K562 (cell line): ENCODE results near the gene PPDPF. TPM values are rescaled to one million over a fixed set of nuclear protein-coding genes. Genes with fewer than 3 reads are reported as not detected.

Source experiments
- ATAC-seq: fragments of 200-7000 bp; cut with Tn5 transposase; 3 replicates; pipeline ENCODE4 v1.9.1; 2020; ENCODE audit warnings: moderate library complexity
- BruUV-seq: library from RNA; stranded (reverse); fragments of 400-500 nt; replicated peaks from 2 replicates; lab custom pipeline; 2021; lab: Mats Ljungman, UMichigan
- CTCF ChIA-PET: fragments of 300-600 bp; formaldehyde crosslinking; extraction: SDS; loops from one replicate; lab custom pipeline; 2021; ENCODE audit warnings: low intra/inter-chr PET ratio; lab: Yijun Ruan, JAX
- POLR2A ChIA-PET: fragments of 300-600, 350-650 bp; sonication (Branson Sonifier 250); formaldehyde crosslinking; extraction: SDS; loops from one replicate; lab custom pipeline; 2021; ENCODE audit warnings: antibody characterized with exemption, inconsistent platforms; lab: Yijun Ruan, JAX
- DNase-seq, 4 experiments: peaks; one replicate each; pipeline versions ENCODE4 v3.0.0 to v3.0.0-alpha.2; 2011 to 2018; ENCODE audit warnings: low spot score in 3 of 4, mixed read lengths in 3 of 4; ENCODE audit errors: extremely low read depth in 1 of 4
- FAIRE-seq: peaks from 2 replicates; lab custom pipeline; 2011; peaks lifted over from hg19 to GRCh38; lab: Jason Lieb, UNC
- H2AFZ ChIP-seq: 2 replicates; pipeline ENCODE4 v1.6.0; 2011; ENCODE audit warnings: low read depth, low read length, control low read depth, inconsistent platforms
- H3K27ac ChIP-seq: fragments of 200-600 bp; 3 replicates; pipeline ENCODE4 v1.8.0; 2011; ENCODE audit warnings: low read depth, mild to moderate bottlenecking, control low read depth, inconsistent platforms, low read length, moderate library complexity, mixed read lengths; ENCODE audit errors: extremely low read depth
- H3K27me3 ChIP-seq, 2 experiments: fragments of 300-600 bp in 1 of 2; 2 replicates in 1 of 2; 3 replicates in 1 of 2; pipeline versions ENCODE4 v1.6.0 to v1.8.0; 2011; ENCODE audit warnings: inconsistent platforms in 2 of 2, low read length in 2 of 2, mild to moderate bottlenecking in 1 of 2, mixed read lengths in 1 of 2, moderate library complexity in 1 of 2; ENCODE audit not compliant: control insufficient read depth in 2 of 2, insufficient read depth in 2 of 2
- H3K36me3 ChIP-seq: fragments of 300-600 bp; 3 replicates; pipeline ENCODE4 v1.8.0; 2011; ENCODE audit warnings: mild to moderate bottlenecking, low read length, inconsistent platforms; ENCODE audit not compliant: control insufficient read depth, insufficient read depth
- H3K4me1 ChIP-seq, 2 experiments: fragments of 200-600 bp in 1 of 2; replicated peaks in 1 of 2; 2 replicates in 1 of 2; 3 replicates in 1 of 2; pipeline versions ENCODE4 v1.5.1 to v1.8.0; 2011; ENCODE audit warnings: inconsistent platforms in 2 of 2, low read length in 2 of 2, mild to moderate bottlenecking in 1 of 2, mixed read lengths in 1 of 2, moderate library complexity in 1 of 2; ENCODE audit not compliant: control insufficient read depth in 2 of 2, insufficient read depth in 2 of 2
- H3K4me2 ChIP-seq: 2 replicates; pipeline ENCODE4 v1.6.1; 2011; ENCODE audit warnings: low read length, control low read depth, inconsistent platforms, mixed read lengths; ENCODE audit not compliant: insufficient read depth
- H3K4me3 ChIP-seq: fragments of 200-600 bp; sonication (generic), shearing (Covaris generic); 2 replicates; pipeline ENCODE4 v1.5.1; 2016; ENCODE audit warnings: control low read depth, inconsistent platforms
- H3K79me2 ChIP-seq: fragments of 200-600 bp; 3 replicates; pipeline ENCODE4 v1.8.0; 2011; ENCODE audit warnings: low read length, inconsistent platforms; ENCODE audit not compliant: control insufficient read depth, insufficient read depth
- H3K9ac ChIP-seq, 2 experiments: 2 replicates each; pipeline versions ENCODE4 v1.6.0 to v1.6.1; 2011; ENCODE audit warnings: low read depth in 2 of 2, low read length in 2 of 2, control low read depth in 1 of 2, inconsistent platforms in 1 of 2, mild to moderate bottlenecking in 1 of 2, mixed read lengths in 1 of 2; ENCODE audit not compliant: insufficient read depth in 1 of 2
- H3K9me1 ChIP-seq: one replicate; pipeline ENCODE4 v1.6.0; 2011; ENCODE audit warnings: inconsistent platforms, mild to moderate bottlenecking, low read length, moderate library complexity; ENCODE audit not compliant: control insufficient read depth, insufficient read depth
- H3K9me3 ChIP-seq: replicated peaks from 2 replicates; pipeline ENCODE4 v1.5.1; 2011; ENCODE audit warnings: low read depth, low read length, inconsistent platforms; ENCODE audit not compliant: control insufficient read depth, insufficient read depth
- H4K20me1 ChIP-seq: replicated peaks from 2 replicates; pipeline ENCODE4 v1.6.1; 2011; ENCODE audit warnings: low read length, inconsistent platforms, mixed read lengths; ENCODE audit not compliant: control insufficient read depth, insufficient read depth
- CAMTA2 ChIP-seq: fragments of 250-450 bp; sonication (Bioruptor Pico); conservative IDR thresholded peaks from 2 replicates; pipeline ENCODE4 v1.5.1; 2022
- CREBBP ChIP-seq: IDR thresholded peaks from one replicate; pipeline ENCODE4 v1.6.1; 2012; ENCODE audit warnings: low read depth, mild to moderate bottlenecking, control low read depth, inconsistent platforms, low read length
- DMBX1 ChIP-seq: fragments of 250-450 bp; sonication (Bioruptor Pico); IDR thresholded peaks from 2 replicates; pipeline ENCODE4 v1.8.0; 2022; ENCODE audit warnings: inconsistent platforms, mild to moderate bottlenecking, moderate library complexity, borderline replicate concordance
- NFIC ChIP-seq: fragments of 450-650 bp; IDR thresholded peaks from 2 replicates; pipeline ENCODE4 v1.6.1; 2017; ENCODE audit warnings: mild to moderate bottlenecking, inconsistent platforms
- POLR2G ChIP-seq: fragments of 200-400 bp; formaldehyde crosslinking; IDR thresholded peaks from 2 replicates; pipeline ENCODE4 v1.6.1; 2017; ENCODE audit warnings: low read depth, mild to moderate bottlenecking, antibody characterized with exemption, low read length, moderate library complexity
- TAF1 ChIP-seq: IDR thresholded peaks from 2 replicates; pipeline ENCODE4 v1.6.1; 2011; ENCODE audit warnings: mild to moderate bottlenecking, low read length, moderate library complexity; ENCODE audit not compliant: insufficient read depth, control insufficient read depth, severe bottlenecking; ENCODE audit errors: extremely low read depth
- ZBTB33 ChIP-seq: sonication (generic); formaldehyde crosslinking; IDR thresholded peaks from 2 replicates; pipeline ENCODE4 v1.8.1; 2023; ENCODE audit warnings: mild to moderate bottlenecking, missing genetic modification reagents
- ZNF431 ChIP-seq: sonication (generic); formaldehyde crosslinking; IDR thresholded peaks from 2 replicates; pipeline ENCODE4 v1.8.0; 2022; ENCODE audit warnings: mild to moderate bottlenecking, missing genetic modification reagents
- ZNF436 ChIP-seq: fragments of 250-450, 450-650 bp; sonication (Bioruptor Pico); formaldehyde crosslinking; IDR thresholded peaks from 2 replicates; pipeline ENCODE4 v1.7.0; 2020; ENCODE audit warnings: mild to moderate bottlenecking
- WGBS: fragments of 100-300 bp; shearing (Covaris generic); methylation state at CpG from one replicate; pipeline ENCODE4 v1.1.6; 2016; ENCODE audit warnings: low coverage, mixed read lengths; ENCODE audit not compliant: insufficient coverage; ENCODE audit errors: missing lambda C conversion rate; 5-methylcytosine and 5-hydroxymethylcytosine counted together
- in situ Hi-C: fragments of 300-500 bp; cut with MboI; formaldehyde crosslinking; loops from 4 replicates; pipeline ENCODE4 v1.15.0; 2018; ENCODE audit warnings: inconsistent platforms, mixed read lengths
- intact Hi-C: fragments of 100-400 bp; cut with micrococcal nuclease; formaldehyde crosslinking; loops from 2 replicates; pipeline ENCODE4 v1.14.2; 2022
- polyA plus RNA-seq, 8 experiments: library from polyadenylated mRNA; depleted of rRNA in 4 of 8; stranded (reverse) in 5 of 8; unstranded in 3 of 8; fragments of >200 nt; fragmentation: Nextera tagmentation in 2 of 8; fragmentation: Illumina TruSeq in 1 of 8; extraction: Ambion mirVana in 2 of 8; extraction: Trizol in 1 of 8; gene quantifications; 2 replicates each; pipeline versions ENCODE4 v1.2.1 to v1.2.3, GENCODE V29; 2011 to 2014; ENCODE audit warnings: inconsistent platforms in 1 of 8, missing spikeins in 1 of 8
- total RNA-seq, 7 experiments: library from RNA; depleted of rRNA in 6 of 7; stranded (reverse); fragments of >200 nt in 6 of 7; fragmentation: Illumina TruSeq in 2 of 7; extraction: Trizol in 2 of 7; gene quantifications; 2 replicates each; pipeline versions ENCODE4 v1.2.1 to v1.2.3, GENCODE V29; 2011 to 2021; ENCODE audit warnings: low replicate concordance in 1 of 7

Gene PPDPF
- total and polyA plus RNA-seq, 9 of the 15 experiments (the other 6 are each of a cell fraction or from before 2014, with no cell fraction given): 0.77 to 233 (median 10.5) TPM

GRCh38 chr20:63565021-63565698 is 44.6 kb downstream of the PPDPF start:
- TF ChIP-seq TAF1 (no peak), NFIC (peak; percentile 69), ZNF436 (CRISPR knock-in tag) (no peak), CAMTA2 (no peak), ZBTB33 (CRISPR knock-in tag) (peak; percentile 77), DMBX1 (CRISPR knock-in tag) (no peak), POLR2G (peak; percentile 26), ZNF431 (CRISPR knock-in tag) (no peak), CREBBP (no peak)
- no peak for FAIRE-seq
- ChIA-PET CTCF (no interaction called here), POLR2A (interaction anchor here (0.6 to 1.9 kb wide), 4 partner anchors 8 to 62 kb away, joined by 3 to 9 read pairs (median 4); partner anchors contain the start of gene GMEB2)
- H3K27me3 ChIP-seq: peaks cover 0 to 24% of the 10 kb centered on the region in 2 experiments; a peak in 2 of 5 replicates
- no peaks in the 10 kb centered on the region for H3K36me3 ChIP-seq
- H3K27ac ChIP-seq: no peak overlapping the region
- H3K9me3 ChIP-seq: no peaks in the 10 kb centered on the region
- in situ Hi-C loops: no loop called here
- peaks cover 0 to 91% of the 10 kb centered on the region in 2 experiments; a peak in 3 of 5 replicates for H3K4me1 ChIP-seq
- no peak for ATAC-seq
- no peaks in the 10 kb centered on the region for H3K79me2 ChIP-seq
- no peaks in the 10 kb centered on the region for H4K20me1 ChIP-seq
- no peak overlapping the region for H3K9ac ChIP-seq
- no peak overlapping the region for H2AFZ ChIP-seq
- H3K4me3 ChIP-seq: no peak overlapping the region
- H3K4me2 ChIP-seq: no peak overlapping the region
- no peak for DNase-seq
- WGBS: 48% methylated on average over 38 of the region's 61 CpGs
- no peaks in the 10 kb centered on the region for H3K9me1 ChIP-seq
- intact Hi-C loops: no loop called here
- BruUV-seq: no TSS peak
